ENCODE measurements around the gene PROM1.

DNA sequence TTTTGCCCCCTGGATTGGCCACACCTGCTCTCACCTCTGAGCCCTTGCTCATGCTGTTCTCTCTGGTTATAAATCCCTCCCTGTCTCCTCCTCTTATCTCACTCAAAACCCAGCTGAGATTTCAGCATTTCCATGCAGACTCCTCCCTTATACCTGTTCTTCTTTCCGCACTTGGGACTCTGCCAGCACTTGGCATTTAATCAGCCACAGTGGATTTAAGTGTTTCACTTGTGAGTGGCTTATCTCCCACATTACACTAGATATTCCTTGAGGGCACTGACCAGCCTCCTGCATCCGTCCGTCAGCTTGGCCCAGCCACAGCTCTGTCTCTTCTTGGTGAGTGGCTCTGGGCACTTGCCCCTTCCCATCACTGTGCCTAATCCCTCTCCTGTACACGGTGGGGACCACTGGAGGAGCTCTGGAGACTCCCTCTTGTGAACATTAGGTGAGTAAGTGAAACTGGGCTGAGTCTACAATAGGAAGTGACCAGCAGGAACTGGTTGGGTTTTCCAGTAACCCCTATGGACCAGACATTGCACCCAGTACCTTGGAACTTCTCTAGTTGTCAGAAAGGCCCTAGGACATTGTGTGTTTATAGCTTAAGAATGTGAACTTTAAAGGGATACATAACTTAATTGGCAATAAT lies 165.2 kb downstream of the PROM1 start:
- TF ChIP-seq, protein P1, sequence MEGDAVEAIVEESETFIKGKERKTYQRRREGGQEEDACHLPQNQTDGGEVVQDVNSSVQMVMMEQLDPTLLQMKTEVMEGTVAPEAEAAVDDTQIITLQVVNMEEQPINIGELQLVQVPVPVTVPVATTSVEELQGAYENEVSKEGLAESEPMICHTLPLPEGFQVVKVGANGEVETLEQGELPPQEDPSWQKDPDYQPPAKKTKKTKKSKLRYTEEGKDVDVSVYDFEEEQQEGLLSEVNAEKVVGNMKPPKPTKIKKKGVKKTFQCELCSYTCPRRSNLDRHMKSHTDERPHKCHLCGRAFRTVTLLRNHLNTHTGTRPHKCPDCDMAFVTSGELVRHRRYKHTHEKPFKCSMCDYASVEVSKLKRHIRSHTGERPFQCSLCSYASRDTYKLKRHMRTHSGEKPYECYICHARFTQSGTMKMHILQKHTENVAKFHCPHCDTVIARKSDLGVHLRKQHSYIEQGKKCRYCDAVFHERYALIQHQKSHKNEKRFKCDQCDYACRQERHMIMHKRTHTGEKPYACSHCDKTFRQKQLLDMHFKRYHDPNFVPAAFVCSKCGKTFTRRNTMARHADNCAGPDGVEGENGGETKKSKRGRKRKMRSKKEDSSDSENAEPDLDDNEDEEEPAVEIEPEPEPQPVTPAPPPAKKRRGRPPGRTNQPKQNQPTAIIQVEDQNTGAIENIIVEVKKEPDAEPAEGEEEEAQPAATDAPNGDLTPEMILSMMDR (IDR thresholded peaks at IDR 0.05): no peak
- no peak for TF ChIP-seq POLR2A (IDR thresholded peaks at IDR 0.05)
